ENCODE measurements around the gene UBR4.

DNA sequence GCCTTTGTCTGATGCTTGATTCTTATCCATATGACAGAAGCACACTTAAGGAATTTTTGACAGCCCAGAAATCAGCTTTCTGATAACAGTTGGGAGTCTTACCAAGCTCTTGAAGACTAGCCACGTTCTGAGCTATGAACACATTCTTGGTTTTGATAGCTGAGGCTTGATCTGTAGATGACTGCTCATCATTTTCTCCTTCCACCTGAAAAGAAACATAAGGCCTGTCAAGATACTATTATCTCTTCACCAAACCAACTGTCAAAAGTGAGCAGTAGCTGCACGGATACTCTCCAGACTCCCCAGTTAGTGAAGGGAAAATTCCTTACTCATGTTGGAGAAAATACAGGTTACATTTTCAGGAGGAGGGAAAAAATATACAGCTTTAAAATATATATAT is 12.2 kb downstream of the UBR4 start:
- TF ChIP-seq POLR2AphosphoS5 (IDR thresholded peaks at IDR 0.05), result no peak
- TF ChIP-seq, protein P1, sequence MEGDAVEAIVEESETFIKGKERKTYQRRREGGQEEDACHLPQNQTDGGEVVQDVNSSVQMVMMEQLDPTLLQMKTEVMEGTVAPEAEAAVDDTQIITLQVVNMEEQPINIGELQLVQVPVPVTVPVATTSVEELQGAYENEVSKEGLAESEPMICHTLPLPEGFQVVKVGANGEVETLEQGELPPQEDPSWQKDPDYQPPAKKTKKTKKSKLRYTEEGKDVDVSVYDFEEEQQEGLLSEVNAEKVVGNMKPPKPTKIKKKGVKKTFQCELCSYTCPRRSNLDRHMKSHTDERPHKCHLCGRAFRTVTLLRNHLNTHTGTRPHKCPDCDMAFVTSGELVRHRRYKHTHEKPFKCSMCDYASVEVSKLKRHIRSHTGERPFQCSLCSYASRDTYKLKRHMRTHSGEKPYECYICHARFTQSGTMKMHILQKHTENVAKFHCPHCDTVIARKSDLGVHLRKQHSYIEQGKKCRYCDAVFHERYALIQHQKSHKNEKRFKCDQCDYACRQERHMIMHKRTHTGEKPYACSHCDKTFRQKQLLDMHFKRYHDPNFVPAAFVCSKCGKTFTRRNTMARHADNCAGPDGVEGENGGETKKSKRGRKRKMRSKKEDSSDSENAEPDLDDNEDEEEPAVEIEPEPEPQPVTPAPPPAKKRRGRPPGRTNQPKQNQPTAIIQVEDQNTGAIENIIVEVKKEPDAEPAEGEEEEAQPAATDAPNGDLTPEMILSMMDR (IDR thresholded peaks at IDR 0.05), result no peak
